GM20431 (cell line): ENCODE data around the gene KIRREL3.

Experiments
- in situ Hi-C: fragments of 300-500 bp; cut with MseI, MboI; formaldehyde crosslinking; loops from one replicate; pipeline ENCODE4 v1.15.0; 2020; ENCODE audit warnings: low sequenced_read_pairs; ENCODE audit not compliant: unreplicated experiment

KIRREL3 gene

GRCh38 chr11:126924376-126925040, 76.1 kb downstream of the KIRREL3 start:
- in situ Hi-C loops = no loop called here

- in situ Hi-C loops = no loop called here
Observed at GRCh38 chr11:126920833-126921232, 79.7 kb downstream of the KIRREL3 start.

GRCh38 chr11:126919147-126919823, 81.3 kb downstream of the KIRREL3 start:
- in situ Hi-C loops = no loop called here

GRCh38 chr11:126918556-126918955, 82.0 kb downstream of the KIRREL3 start:
- in situ Hi-C loops = no loop called here

- in situ Hi-C loops = no loop called here
Observed at GRCh38 chr11:126917531-126918204, 82.9 kb downstream of the KIRREL3 start.

- in situ Hi-C loops = no loop called here
Observed at GRCh38 chr11:126915430-126915829, 85.1 kb downstream of the KIRREL3 start.

- in situ Hi-C loops = no loop called here
Observed at GRCh38 chr11:126914941-126915340, 85.6 kb downstream of the KIRREL3 start.

- in situ Hi-C loops = no loop called here
Observed at GRCh38 chr11:126914166-126914565, 86.4 kb downstream of the KIRREL3 start.

- in situ Hi-C loops = no loop called here
Observed at GRCh38 chr11:126904520-126904919, 96.0 kb downstream of the KIRREL3 start.

GRCh38 chr11:126901783-126902182, 98.8 kb downstream of the KIRREL3 start:
- in situ Hi-C loops = no loop called here

GRCh38 chr11:126899961-126900748, 100.4 kb downstream of the KIRREL3 start:
- in situ Hi-C loops = no loop called here

GRCh38 chr11:126898802-126899201, 101.8 kb downstream of the KIRREL3 start:
- in situ Hi-C loops = no loop called here

- in situ Hi-C loops = no loop called here
Observed at GRCh38 chr11:126897430-126897829, 103.1 kb downstream of the KIRREL3 start.

GRCh38 chr11:126896025-126896424, 104.5 kb downstream of the KIRREL3 start:
- in situ Hi-C loops = no loop called here

GRCh38 chr11:126893796-126894195, 106.8 kb downstream of the KIRREL3 start:
- in situ Hi-C loops = no loop called here

- in situ Hi-C loops = no loop called here
Observed at GRCh38 chr11:126892756-126893155, 107.8 kb downstream of the KIRREL3 start.

GRCh38 chr11:126891556-126892217, 108.9 kb downstream of the KIRREL3 start:
- in situ Hi-C loops = no loop called here

- in situ Hi-C loops = no loop called here
Observed at GRCh38 chr11:126890561-126890960, 110.0 kb downstream of the KIRREL3 start.

- in situ Hi-C loops = no loop called here
Observed at GRCh38 chr11:126888115-126888712, 112.4 kb downstream of the KIRREL3 start.

GRCh38 chr11:126886636-126887035, 113.9 kb downstream of the KIRREL3 start:
- in situ Hi-C loops = no loop called here
